ENCODE data around the gene DENND2A. TPM values are rescaled to one million over a fixed set of nuclear protein-coding genes. Genes with fewer than 3 reads are reported as not detected.

The DENND2A gene
- total RNA-seq, 2 experiments from 2014 or later: not detected

GRCh38 chr7:140638173-140638791 is 2.3 kb downstream of the DENND2A start:
- no peak overlapping the region for H3K27ac Mint-ChIP-seq
- CTCF ChIA-PET: interaction anchor here (1.3 kb wide), 1 partner anchor 15 kb away, joined by 7 read pairs; no protein-coding TSS in a partner anchor
- no peak for TF ChIP-seq CTCF (IDR thresholded peaks at IDR 0.05)
- intact Hi-C loops (cut with micrococcal nuclease): no loop called here
- no peak overlapping the region for H3K4me3 Mint-ChIP-seq
- no peaks in the 10 kb centered on the region for H3K9me3 Mint-ChIP-seq
- ATAC-seq (no peak), DNase-seq (no peak)
- POLR2A ChIA-PET: no interaction called here
- H3K4me1 Mint-ChIP-seq (ENCODE audit: low read depth): peaks cover 14% of the 10 kb centered on the region
- no peaks in the 10 kb centered on the region for H3K36me3 Mint-ChIP-seq (ENCODE audit: low read depth)
- peaks cover 41% of the 10 kb centered on the region for H3K27me3 Mint-ChIP-seq

DNA sequence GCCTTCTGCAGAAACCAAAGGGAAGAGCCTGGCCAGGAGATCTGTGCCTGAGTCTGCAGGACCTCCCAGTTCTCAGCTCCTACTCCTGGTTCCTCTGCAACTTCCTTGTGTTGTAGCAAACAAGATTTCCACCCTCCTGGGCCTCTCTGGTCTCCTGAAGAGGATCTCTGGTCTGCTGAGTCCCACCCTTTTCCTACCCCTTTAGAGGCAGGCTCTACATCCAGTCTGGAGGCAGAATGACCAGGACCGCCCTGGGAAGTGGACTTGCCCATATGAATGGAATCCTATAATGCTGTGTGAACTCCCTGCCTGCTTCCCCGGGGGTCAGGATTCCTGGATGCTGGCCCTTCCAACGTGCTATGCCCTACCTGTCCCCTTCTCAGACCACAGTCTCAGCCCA is 3.2 kb downstream of the DENND2A start:
- ATAC-seq (no peak), DNase-seq (no peak)
- intact Hi-C loops (cut with micrococcal nuclease): no loop called here
- H3K36me3 Mint-ChIP-seq (ENCODE audit: low read depth): no peaks in the 10 kb centered on the region
- CTCF ChIA-PET: interaction anchor here (1.0 kb wide), 1 partner anchor 16 kb away, joined by 4 read pairs; no protein-coding TSS in a partner anchor
- peaks cover 39% of the 10 kb centered on the region for H3K27me3 Mint-ChIP-seq
- no peaks in the 10 kb centered on the region for H3K9me3 Mint-ChIP-seq
- peaks cover 14% of the 10 kb centered on the region for H3K4me1 Mint-ChIP-seq (ENCODE audit: low read depth)
- POLR2A ChIA-PET: no interaction called here
- no peak overlapping the region for H3K27ac Mint-ChIP-seq
- H3K4me3 Mint-ChIP-seq: no peak overlapping the region
- TF ChIP-seq CTCF (IDR thresholded peaks at IDR 0.05): no peak

DNA sequence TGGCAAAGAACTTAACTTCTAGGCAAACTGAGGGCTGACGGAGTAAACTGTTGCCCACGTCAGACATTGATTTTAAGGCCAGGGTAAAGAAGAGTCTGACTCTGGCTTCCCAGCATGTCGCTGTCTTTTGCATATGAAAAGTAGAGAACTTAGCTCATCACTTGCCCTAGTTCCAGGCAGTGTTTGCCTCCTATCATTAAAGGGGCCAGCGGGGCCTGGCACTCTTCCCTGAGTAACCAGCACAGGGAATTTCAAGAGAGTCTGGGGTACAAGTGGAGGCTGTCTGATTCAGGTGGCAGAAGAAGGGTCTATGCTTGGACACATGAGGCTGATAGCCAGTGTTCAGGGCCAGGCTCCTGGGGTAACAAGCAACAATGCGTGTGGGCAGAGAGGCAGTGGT is 4.8 kb downstream of the DENND2A start:
- Mint-ChIP-seq H3K9me3 (no peaks in the 10 kb centered on the region), H3K27ac (no peak overlapping the region), H3K36me3 (ENCODE audit: low read depth) (no peaks in the 10 kb centered on the region), H3K4me1 (ENCODE audit: low read depth) (peaks cover 9% of the 10 kb centered on the region), H3K27me3 (peaks cover 32% of the 10 kb centered on the region), H3K4me3 (no peak overlapping the region)
- TF ChIP-seq CTCF (IDR thresholded peaks at IDR 0.05): no peak
- no peak for ATAC-seq
- ChIA-PET POLR2A (interaction anchor here (1.5 kb wide), 1 partner anchor 17 kb away, joined by 3 read pairs; no protein-coding TSS in a partner anchor), CTCF (interaction anchor here (0.8 to 1.2 kb wide), 2 partner anchors 11 to 18 kb away, joined by 3 to 4 read pairs; no protein-coding TSS in a partner anchor)
- intact Hi-C loops (cut with micrococcal nuclease): no loop called here
- no peak for DNase-seq

- DNase-seq (no peak), ATAC-seq (no peak)
- H3K27me3 Mint-ChIP-seq: peaks cover 34% of the 10 kb centered on the region
- intact Hi-C loops (cut with micrococcal nuclease): no loop called here
- H3K36me3 Mint-ChIP-seq (ENCODE audit: low read depth): no peaks in the 10 kb centered on the region
- no peak overlapping the region for H3K4me3 Mint-ChIP-seq
- ChIA-PET CTCF (interaction anchor here (1.2 kb wide), 1 partner anchor 12 kb away, joined by 4 read pairs; no protein-coding TSS in a partner anchor), POLR2A (interaction anchor here (1.5 kb wide), 1 partner anchor 17 kb away, joined by 3 read pairs; no protein-coding TSS in a partner anchor)
- H3K27ac Mint-ChIP-seq: no peak overlapping the region
- no peaks in the 10 kb centered on the region for H3K9me3 Mint-ChIP-seq
- H3K4me1 Mint-ChIP-seq (ENCODE audit: low read depth): peaks cover 9% of the 10 kb centered on the region
- TF ChIP-seq CTCF (IDR thresholded peaks at IDR 0.05): no peak
These were observed 5.3 kb downstream of the DENND2A start for GRCh38 chr7:140635345-140635744.

DNA sequence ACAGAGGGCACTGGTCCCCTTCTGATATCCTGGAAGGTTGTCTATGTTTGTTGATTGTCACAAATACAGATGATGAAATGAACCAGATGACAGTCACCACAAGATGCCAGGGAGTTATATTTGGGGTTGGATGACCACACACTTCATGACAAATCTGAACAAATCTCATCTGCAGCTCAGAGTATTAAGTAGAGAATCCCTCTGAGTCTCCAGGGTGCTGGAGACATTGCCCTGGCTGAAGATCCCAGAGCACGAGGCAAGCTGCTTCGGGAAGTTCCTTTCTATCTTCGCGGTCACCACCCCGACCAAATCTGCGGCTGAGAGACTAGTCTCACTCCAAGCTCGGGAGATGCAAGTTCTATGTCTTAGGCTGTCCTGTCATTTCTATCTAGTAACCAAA is 9.0 kb downstream of the DENND2A start:
- CTCF ChIA-PET: interaction anchor here (0.9 to 1.0 kb wide), 3 partner anchors 16 to 113 kb away, joined by 3 to 4 read pairs (median 3); no protein-coding TSS in a partner anchor
- H3K9me3 Mint-ChIP-seq: no peaks in the 10 kb centered on the region
- DNase-seq (no peak), ATAC-seq (no peak)
- peaks cover 7% of the 10 kb centered on the region for H3K27me3 Mint-ChIP-seq
- H3K27ac Mint-ChIP-seq: no peak overlapping the region
- intact Hi-C loops (cut with micrococcal nuclease): no loop called here
- H3K4me3 Mint-ChIP-seq: no peak overlapping the region
- POLR2A ChIA-PET: no interaction called here
- no peak for TF ChIP-seq CTCF (IDR thresholded peaks at IDR 0.05)
- H3K4me1 Mint-ChIP-seq (ENCODE audit: low read depth): no peaks in the 10 kb centered on the region
- H3K36me3 Mint-ChIP-seq (ENCODE audit: low read depth): no peaks in the 10 kb centered on the region

All from activated CD8-positive, alpha-beta T cell treated with anti-CD3 and anti-CD28 coated beads for 36 hours (primary cell).